Activated CD4-positive, CD25-positive, alpha-beta regulatory T cell treated with anti-CD3 and anti-CD28 coated beads, Interleukin-2, amount 50 U/mL, for 72 hours (primary cell): Measurements from ENCODE around the gene LYPLAL1.
"Not testable (repeated sequence)": the region's sequence is repeated elsewhere in the genome, so short reads cannot be mapped to it uniquely, and the experiment has no call there.

Experiments used
- DNase-seq: peaks from one replicate; pipeline ENCODE4 v3.0.0; 2021

The LYPLAL1 gene

DNA sequence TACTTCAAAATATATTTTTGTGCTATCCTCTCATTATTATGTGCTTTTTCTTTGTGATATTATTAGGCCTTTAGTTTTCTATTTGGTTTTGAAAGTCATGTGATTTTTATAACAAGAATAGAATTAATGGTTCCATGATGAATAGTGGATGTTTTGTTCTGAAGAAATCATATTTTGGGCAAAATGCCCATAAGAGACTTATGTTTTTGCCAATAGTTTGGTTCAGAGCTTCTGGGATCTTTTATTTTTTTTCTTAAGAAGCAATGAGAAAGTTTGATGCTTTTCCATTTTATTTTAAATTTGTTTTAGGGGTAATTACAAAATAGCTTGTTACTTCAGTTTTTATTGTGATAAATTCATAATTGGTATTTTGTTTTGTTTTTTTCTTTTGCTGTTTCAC is 49.8 kb downstream of the LYPLAL1 start:
- DNase-seq = no peak

DNA sequence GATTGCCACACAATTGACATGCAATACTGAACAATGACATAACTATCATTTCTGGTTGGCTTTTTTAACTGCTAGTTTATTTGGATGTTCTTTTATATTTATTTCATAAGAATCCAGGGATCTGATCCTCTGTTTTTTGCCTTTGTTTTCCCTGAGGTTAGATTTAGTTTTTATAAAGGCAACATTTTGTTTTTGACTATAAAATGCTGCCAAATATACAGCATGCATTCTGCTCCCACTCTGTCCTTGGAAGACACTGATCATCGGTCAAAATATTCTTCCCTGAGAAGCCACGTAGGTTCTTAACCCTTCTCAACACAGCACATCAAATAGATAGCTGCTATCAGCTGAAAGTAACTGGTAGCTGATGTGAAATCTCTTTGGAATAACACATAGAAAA is 52.5 kb downstream of the LYPLAL1 start:
- no peak for DNase-seq

DNA sequence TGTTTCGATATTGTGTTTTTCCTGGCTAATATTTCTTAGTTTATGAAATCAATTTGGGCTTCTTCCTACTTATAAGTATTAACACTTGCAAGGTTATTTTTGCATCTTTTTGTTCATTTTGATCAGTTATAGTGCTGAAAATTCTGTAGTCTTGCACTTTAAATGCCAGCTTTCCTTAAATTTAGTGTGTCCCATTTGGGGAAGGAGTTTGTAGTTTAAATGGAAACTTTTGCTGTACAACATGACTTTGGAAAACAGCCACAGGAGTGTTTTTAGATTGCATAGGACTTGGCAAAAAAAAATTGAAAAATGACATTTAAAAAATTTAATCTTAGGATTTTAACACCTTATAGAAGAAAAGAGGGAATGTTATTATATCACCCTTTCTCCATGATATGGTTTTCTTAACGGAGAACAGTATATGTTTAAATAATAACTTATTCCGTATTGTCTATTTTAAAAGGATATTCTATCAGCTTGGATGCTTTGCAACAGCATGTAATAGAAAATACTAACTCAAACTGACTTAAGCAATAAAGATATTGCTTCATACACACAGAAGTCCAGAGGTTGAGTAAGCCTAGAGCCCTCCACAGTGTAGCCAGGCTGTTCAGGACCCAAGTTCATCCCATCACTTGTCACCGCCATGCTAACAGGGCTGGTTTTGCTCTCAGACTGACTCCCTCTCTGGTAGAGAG is 53.8 kb downstream of the LYPLAL1 start:
- DNase-seq = no peak

DNA sequence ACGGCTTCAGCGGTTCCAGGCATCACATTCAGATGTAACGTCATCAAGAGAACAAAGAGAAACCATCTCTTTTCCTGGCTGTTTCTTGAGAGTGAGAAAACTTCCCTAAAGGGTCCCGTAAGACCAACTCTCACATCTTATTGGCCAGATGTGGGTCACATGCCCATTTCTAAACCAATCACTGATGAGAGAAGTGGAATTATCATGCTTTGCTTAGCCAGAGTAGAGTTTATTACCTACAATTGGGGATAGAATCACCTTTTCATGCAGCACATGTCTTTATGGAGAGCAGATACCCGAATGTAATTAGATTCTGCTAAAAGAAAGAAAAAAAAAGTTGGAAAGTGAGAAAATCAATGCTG is 54.4 kb downstream of the LYPLAL1 start:
- DNase-seq = no peak

DNA sequence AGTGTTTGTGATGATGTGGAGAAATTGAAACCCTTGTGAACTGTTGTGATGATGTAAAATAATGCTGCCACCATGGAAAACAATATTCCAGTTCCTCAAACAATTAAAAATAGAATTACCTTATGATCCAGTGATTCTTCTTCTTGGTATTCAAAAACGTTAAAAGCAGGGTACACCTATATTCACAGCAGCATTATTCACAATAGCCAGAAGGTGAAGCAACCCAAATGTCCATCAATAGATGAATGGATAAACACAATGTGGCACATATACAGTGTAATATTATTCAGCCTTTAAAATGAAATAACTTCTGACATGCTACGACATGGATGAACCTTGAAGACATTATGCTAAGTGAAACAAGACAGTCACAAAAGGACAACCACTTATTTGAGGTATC is 59.2 kb downstream of the LYPLAL1 start:
- no peak for DNase-seq

DNA sequence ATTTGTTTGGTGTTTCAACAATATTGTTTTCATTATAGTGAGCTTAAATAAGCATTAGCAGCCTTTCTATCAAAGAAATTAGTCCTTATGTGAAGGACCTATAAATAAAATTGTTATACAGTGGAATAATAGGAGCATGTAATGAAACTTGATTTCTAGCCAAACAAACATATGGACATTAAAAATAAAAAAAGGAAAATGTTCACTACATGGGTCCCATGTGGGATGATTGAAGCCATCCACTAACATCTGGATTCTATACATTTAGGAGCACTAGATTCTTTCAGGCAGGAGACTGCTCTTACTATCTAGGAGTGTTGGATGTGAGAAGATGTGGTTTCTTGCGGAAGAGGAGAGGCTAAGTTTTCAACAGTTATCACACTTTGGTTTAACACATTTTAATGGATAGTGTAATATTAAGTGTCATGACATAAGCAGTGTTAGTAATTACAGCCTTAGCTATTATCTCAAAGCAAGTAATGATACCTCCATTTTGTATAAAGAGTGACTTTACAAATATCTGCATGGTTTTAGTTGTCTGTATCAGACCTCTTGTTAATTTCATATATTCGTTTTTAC is 62.3 kb downstream of the LYPLAL1 start:
- DNase-seq = no peak

DNA sequence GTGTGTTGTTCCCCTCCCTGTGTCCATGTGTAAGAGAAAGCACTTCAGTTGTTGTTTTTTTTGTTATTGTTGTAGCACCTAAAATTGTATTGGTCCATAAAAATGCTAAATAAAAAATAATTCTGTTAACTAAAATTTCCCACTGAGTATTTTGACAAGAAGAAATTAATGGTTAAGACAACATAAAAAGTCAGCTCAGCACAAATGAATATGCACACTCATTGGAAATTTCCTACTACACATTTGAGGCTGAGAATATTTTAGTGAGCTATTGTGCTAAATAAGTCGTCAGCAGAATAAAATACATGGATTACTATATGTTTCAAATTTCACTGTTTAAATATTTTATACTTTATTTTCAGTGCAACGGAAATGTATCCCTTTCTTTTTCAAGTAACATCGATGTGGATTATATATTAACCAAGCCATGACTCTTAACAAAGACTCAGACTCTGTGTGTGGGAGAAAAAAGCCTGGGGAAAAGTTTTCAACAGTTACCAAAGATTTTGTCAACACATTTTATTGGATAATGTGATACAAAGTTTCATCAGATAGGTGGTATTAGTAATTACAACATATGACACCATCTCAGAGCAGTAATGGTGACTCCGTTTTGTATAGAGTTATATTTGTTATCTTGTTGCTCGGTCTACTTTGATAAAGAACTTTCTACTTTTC is 63.4 kb downstream of the LYPLAL1 start:
- no peak for DNase-seq

DNA sequence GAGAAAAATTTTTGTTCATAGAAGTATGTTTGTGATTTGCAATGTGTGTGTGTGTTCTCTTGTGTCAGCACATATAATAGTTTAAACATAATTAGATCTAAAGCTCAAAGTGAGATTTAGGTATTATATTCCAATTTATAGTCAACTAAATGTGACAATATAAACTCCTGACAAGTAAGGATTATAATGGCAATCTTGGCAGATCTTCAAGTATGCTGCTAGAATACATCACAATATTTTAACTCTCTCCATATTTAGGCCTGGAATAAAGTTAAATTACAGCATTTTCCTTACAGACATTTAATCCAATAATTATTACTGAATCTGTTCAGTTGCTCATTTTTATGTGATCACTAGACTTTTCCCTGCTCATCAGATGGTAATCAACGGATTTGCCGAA is 65.8 kb downstream of the LYPLAL1 start:
- no peak for DNase-seq

DNA sequence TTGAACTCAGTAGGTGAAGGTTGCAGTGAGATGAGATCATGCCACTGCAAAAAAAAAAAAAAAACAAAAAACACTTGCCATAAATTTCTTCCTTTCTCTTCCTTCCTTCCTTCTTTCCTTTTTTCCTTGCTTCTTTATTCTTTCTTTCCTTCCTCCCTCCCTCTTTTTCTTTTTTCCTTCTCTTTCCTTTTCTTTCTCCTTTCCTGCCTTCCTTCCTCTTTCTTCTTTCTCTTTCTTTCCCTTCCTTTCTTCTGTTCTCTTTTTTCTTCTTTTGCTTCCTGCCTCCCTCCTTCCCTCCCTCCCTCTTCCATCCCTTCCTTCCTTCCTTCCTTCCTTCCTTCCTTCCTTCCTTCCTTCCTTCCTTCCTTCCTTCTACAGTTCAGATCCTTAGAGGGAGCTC is 71.2 kb downstream of the LYPLAL1 start:
- DNase-seq = no peak

DNA sequence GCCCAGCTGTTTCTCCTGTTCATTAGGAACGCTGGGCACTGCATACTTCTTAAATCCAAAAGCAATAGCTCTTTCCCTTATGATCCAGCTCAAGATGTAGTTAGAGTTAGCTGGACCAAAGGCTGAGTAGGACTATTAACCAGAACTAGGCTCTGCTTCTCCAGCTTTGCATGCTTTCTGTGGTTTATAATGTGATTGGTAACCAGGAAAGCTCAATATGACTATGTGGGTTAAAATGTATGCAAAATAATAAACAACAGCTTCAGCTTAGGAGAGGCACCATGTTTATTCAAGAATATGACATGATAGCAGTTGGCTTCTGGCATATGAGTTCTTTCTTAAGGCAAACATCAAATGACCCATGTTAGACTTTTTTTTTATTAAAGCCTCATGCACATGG is 73.8 kb downstream of the LYPLAL1 start:
- no peak for DNase-seq

DNA sequence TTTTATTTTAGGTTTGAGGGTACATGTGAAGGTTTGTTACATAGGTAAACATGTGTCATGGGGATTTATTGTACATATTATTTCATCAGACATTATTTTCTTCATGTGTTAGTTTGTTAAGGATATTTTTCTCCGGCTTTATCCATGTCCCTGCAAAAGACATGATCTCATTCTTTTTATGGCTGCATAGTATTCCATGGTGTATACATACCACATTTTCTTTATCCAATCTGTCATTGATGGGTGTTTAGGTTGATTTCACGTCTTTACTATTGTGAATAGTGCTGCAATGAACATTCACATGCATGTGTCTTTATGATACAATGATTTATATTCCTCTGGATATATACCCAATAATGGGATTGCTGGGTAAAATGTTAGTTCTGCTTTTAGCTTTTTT is 76.8 kb downstream of the LYPLAL1 start:
- DNase-seq = not testable (repeated sequence)

DNA sequence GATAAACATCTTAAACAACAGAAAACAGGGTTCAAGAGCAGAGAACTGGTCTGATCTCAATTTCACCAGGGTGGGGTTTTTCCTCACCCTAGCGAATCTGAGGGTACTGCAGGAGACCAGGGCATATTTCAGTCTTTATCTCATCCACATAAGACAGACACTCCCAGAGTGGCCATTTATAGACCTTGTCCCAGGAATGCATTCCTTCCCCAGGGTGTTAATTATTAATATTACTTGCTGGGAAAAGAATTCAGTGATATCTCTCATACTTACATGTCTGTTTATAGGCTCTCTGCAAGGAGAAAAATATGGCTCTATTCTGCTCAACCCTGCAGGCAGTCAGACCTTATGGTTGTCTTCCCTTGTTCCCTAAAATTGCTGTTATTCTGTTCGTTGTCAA is 84.1 kb downstream of the LYPLAL1 start:
- no peak for DNase-seq

DNA sequence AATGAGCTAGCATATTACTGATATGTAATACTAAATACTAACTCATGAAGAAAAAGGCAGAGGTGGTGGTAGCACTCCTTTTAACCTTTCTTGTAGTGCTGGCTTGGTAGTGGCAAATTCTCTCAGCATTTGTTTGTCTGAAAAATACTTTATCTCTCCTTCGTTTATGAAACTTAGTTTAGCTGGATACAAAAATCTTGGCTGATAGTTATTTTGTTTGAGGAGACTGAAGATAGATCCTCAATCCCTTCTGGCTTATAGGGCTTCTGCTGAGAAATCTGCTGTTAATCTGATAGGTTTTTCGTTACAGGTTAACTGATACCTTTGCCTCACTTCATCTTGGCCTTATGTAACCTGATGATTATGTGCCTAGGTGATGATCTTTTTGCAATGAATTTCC is 87.8 kb downstream of the LYPLAL1 start:
- DNase-seq = no peak
